GM19328 (cell line): Measurements from ENCODE around the gene DISC1.

Experiments
- ATAC-seq: cut with Tn5 transposase; IDR thresholded peaks from one replicate; pipeline ENCODE4 v1.9.1; 2021; ENCODE audit warnings: mild to moderate bottlenecking, moderate library complexity; ENCODE audit not compliant: unreplicated experiment

Gene DISC1

DNA sequence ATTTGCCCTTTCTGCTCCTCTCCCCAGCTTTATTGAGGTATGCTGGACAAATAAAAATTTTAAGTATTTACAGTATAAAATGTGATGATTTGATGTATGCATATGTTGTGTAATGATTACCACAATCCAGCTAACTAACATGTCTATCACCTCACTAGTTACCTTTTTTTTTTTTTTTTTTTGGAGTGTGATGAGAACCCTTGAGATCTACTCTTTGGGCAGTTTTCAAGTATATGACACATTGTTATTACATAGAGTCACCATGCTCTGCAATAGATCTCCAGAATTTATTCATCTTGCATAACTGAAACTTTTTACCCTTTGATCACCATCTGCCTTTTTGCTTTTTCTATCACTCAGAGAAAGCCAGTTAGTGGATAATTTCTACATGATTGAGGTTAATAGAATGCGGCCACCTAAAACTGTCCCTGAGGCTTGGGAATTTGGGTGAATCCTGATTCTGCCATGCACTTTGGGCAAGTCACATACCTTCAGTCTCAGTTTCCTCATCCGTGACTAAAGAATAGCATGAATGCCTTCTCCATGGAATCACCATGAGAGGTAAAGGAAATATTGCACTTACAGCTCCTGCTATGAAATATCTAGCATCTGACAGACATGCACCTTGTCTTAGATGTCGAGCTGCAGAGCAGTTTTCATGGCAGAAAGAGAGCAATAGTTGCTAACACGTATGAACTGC lies 295.2 kb downstream of the DISC1 start:
- no peak for ATAC-seq

GRCh38 chr1:231923491-231924041 lies 297.0 kb downstream of the DISC1 start:
- ATAC-seq = no peak

DNA sequence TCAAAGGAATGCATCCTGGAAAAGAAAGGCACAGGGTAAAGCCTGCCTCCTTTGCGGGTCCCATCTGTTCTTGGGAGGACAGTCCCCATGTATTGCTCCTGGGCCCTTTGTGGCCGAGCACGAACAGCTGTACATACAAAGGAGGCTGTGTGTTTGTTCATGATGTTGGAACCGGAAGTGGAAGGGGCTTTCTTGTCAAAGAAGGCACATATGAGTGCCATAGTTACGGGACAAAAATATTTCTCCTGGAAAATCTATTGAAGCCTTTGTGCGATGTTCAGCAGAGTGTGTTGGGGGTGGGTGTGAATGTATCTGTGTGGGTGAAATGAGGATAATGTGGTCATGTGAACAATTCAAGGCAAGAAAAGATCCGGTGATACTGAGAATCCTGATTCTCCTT lies 297.6 kb downstream of the DISC1 start:
- ATAC-seq = no peak

DNA sequence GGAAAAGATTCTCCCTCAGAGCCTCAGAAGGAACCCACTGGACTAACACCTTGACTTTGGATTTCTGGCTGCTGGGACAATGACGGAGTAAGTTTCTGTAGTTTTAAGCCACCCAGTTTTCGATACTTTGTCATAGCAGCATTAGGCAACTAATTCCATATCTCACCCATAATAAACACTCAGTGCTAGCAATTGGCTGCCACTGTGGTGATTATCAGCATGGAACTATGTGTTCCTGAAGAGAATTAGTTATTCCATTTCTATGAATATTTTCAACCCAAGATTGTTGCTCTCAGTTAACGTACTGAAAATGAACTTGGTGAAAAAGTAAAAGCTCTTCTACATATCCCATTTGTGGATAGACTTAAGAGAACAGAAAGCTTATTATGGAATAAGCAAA lies 299.3 kb downstream of the DISC1 start:
- ATAC-seq = no peak

DNA sequence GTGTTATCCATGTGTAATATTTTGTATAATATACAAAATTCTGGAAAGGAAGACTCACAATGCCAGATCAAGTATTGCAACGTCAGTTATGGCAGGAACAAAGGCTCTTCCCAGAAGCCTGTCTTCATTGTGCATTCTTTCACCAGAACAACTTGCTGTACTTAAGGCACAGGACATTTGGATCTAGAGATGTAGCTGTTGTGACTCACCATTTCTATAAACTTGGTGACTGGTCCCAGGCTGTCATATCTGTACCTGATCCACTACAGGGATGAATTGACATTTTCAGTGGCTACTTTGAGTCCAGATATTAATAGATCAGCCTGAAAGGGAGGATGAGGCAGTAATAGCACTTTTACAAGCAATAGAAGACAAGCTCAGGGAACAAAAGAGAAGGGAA lies 299.8 kb downstream of the DISC1 start:
- no peak for ATAC-seq

DNA sequence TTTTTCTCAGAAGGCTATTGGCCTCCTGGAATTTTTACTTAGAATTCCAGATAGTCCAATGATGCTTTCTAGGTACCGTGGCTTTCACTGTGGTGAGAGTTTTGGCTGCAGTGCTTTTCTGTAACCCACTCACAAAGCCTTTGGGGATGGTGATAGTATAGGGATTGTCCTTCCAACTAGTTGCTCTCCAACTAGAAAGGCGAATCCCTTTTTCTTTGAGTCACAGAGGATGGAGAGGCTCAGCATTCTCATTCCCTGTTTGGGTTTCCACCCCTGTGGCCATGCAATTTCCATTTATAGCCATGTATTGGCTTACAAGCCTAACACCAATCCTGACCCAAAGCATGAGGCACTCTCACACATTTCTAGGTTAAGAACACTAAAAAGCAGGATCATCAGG lies 300.3 kb downstream of the DISC1 start:
- ATAC-seq = no peak

DNA sequence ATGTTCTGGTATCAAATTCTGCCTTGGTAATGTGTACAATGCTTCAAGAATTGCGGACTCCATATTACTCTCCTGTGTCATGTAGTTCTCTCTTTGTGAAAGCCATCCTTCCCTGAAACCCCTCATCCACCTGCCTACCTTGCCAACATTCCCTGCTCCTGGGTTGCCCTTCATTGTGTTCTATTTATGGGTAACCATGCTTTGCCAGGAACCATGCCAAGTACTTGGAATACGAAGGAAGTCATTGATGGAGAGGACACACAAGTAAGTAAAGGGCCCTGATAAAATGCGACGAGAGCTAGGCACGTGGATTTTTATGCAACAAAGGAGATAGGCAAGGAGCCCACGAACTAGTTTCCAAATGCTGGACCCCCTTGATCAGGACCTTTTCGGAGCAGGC lies 300.8 kb downstream of the DISC1 start:
- ATAC-seq = no peak

GRCh38 chr1:231929311-231929710 lies 302.7 kb downstream of the DISC1 start:
- ATAC-seq = no peak

DNA sequence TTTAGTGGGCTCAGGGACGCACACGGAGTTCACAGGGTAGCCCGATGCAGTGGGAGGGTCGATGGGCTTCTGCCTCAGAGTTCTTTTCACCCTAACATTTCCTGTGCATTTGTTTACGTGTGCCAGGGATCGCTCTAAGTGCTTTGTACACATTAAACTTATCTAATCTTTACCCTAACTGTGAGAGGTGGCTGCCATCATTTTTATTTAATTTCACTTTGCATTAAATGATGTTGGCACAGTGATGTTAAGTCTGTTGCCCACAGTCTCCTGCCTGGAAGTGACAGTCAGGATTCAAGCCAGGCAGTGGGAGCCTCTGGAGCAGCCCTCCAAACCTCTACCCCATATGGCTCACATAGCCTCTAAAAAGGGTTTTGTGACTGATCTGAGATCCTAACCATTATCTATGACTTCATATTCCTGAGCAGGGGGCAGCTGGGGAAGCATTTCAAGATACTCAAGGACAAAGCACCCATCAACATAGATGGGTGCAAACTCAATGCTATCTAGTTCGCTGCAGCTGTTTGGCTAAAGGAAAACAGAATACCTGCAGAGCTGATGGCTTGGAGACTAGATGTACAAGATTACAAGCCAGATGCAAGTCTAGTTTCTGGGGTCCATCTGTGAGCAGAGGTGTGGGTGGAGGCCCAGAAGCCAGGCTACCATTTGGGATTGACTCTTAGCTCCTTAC lies 303.8 kb downstream of the DISC1 start:
- ATAC-seq = no peak

DNA sequence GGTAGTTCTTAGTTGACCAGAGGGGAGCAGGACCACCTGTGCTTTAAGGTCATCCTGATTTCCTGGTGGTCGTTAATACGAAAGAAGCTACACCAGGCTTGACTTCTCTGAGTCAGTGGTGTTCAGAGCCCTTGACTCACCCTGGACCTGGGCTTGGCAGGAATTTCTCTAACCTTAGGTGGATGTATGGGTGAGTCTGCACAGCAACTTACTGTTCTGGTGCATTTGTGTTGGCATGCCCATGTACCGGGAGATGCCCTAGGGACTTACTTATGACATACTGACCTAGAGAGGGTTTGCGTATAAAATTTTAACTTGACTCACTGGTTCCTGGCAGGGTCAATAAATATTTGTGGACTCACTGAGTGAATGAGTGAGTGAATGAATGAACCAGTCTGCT lies 304.6 kb downstream of the DISC1 start:
- no peak for ATAC-seq

DNA sequence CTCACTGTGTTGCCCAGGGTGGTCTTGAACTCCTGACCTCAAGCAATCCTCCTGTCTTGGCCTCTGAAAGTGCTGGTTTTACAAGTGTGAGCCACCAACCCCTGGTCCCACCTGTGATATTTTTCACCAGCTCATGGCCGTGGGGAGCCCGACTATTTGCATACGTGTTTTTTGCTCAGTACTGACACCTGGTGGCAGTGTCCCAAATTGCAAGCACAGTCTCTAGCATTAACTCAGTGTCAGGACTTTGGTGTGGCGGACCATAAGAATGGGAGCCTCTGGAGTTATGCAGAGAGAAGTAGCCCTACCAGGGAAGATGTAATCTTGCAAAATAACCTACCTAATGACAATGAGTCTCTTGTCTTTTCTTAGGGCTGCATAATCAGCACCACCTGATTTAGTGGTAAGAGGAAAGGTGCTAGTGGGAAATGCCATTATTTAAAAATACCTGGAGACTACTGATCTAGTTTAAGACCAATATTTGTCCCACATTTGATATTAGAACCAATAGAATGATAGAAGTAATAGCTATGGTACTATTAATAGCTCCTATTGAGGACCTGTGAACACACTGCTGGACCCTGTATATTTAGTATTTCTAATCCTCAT lies 305.4 kb downstream of the DISC1 start:
- no peak for ATAC-seq

GRCh38 chr1:231933711-231934626 lies 307.4 kb downstream of the DISC1 start:
- ATAC-seq = no peak

DNA sequence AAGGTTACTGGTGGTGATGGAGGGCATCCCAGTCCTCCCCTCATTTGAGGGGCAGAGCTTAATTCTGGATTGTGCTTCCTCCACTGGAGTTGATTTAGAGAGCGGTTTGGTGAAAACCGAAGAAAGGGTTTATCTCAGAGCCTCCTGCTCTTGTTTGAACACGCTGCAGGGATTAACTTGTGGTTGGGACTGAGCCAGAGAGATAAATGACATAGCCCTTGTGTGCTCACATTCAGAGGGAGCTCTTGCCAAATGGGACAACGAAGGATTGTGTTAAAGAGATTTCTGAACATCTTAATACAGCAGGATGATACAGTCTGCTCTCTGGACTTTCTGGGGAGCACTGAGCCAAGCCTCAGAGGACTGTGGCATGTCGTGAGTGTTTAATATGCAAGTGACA lies 308.2 kb downstream of the DISC1 start:
- ATAC-seq = no peak

GRCh38 chr1:231935856-231936255 lies 309.3 kb downstream of the DISC1 start:
- no peak for ATAC-seq

- ATAC-seq = no peak
Observed at GRCh38 chr1:231936983-231937775, 310.6 kb downstream of the DISC1 start.

DNA sequence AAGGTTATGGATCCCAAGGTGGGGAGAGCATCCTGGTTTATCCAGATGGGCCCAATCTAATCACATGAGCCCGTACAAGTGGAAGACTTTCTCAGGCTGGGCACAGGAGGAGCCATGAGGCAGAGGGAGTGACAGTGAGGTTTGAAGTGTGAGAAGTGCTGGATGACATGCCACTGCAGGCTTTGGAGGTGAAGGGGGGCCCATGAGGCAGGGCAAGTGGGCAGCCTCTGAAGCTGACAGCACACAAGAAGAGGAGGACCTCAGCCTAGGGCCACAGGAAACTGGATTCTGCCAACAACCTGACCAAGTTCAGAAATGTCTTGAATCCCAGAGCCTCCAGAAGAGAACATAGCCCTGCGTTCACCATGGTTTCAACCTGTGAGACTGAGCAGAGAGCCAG lies 311.6 kb downstream of the DISC1 start:
- no peak for ATAC-seq

- ATAC-seq = no peak
Observed at GRCh38 chr1:231938711-231939110, 312.1 kb downstream of the DISC1 start.

DNA sequence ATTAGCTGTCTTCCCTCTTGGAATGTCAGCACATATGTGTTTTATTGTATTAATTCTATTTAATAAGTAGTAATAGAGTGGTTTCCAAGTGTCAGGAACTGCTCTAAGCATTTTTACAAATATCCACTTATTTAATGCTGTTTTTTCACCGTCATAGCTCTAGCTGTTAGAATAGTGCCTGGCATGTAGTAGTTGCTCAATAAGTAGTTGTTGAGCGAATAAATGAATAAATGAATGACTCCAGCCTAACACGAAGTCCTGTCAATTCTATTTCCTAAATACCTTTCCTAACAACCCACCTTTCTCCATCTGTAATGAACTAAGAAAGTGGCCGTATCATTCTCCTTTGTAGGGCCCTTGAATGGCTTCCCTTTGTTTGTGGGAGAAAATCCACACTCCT lies 312.5 kb downstream of the DISC1 start:
- no peak for ATAC-seq

- ATAC-seq = no peak
Observed at GRCh38 chr1:231940116-231940515, 313.5 kb downstream of the DISC1 start.

DNA sequence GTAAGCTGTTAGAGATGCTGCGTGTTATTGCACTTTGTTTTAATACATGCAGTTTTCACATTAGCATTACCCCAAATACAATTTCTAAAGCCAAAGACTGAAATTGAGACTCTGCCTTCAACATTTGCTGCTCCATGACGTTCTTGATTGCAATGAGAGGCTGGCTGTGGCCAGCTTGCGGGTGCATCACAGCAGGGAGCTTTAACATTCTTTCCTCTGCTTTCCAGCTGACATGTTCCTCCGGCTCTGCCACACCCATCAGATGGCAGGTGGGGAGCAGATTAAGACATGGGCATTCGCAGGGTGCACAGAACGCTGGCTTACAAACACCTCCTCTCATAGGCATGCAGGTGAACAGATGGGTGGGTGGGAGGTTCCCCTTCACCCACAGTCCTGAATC lies 314.1 kb downstream of the DISC1 start:
- no peak for ATAC-seq
